Measurements from ENCODE around the gene MEPCE.

- TF ChIP-seq CTCF (IDR thresholded peaks at IDR 0.05) (no peak), EP300 (IDR thresholded peaks at IDR 0.05) (no peak)
These were observed 47.6 kb downstream of the MEPCE start for GRCh38 chr7:100476903-100477870.

Data from suprapubic skin (tissue), 3 donors.